Right lobe of liver (tissue), 4 donors: ENCODE measurements around the gene PLCB4.

Experiments used
- POLR2A ChIP-seq: fragments of 450-650 bp; IDR thresholded peaks from one replicate; pipeline ENCODE4 v1.6.1; 2017; ENCODE audit warnings: antibody characterized with exemption, mild to moderate bottlenecking
- TF ChIP-seq, protein P1 (sequence below), 4 donors: fragments of 200-600 bp in 3 of 4; fragments of 450-650 bp in 1 of 4; IDR thresholded peaks; one replicate each; pipeline versions ENCODE4 v1.5.1 to v1.8.0; 2016 to 2022; ENCODE audit warnings: antibody characterized with exemption in 4 of 4, mild to moderate bottlenecking in 2 of 4
- donor health status: DM: no; HTN: no; CAD: no.
- donor health status: DM: no; HTN: no; CAD: no.
- donor health status: DM: no; HTN: yes; CAD: no.

DNA sequence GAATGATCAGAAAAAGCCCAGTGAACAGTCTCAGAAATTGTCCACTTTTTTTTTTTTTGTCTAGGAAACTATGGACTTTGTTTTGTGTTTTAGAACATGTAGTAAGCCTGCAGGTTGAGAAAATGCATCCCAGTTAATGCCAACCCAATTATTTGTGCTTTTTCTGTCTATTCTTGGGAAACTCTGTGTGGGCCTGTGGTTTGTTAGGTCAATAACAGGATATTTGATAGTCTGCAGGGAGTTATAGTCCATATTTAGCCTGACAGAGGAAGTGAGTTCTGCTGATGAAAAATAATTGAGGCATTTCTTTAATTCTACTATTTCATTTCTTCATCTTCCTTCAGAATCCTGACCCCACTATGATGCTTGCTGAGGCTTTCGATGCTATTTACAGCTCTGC lies 291.5 kb downstream of the PLCB4 start:
- TF ChIP-seq, protein P1, sequence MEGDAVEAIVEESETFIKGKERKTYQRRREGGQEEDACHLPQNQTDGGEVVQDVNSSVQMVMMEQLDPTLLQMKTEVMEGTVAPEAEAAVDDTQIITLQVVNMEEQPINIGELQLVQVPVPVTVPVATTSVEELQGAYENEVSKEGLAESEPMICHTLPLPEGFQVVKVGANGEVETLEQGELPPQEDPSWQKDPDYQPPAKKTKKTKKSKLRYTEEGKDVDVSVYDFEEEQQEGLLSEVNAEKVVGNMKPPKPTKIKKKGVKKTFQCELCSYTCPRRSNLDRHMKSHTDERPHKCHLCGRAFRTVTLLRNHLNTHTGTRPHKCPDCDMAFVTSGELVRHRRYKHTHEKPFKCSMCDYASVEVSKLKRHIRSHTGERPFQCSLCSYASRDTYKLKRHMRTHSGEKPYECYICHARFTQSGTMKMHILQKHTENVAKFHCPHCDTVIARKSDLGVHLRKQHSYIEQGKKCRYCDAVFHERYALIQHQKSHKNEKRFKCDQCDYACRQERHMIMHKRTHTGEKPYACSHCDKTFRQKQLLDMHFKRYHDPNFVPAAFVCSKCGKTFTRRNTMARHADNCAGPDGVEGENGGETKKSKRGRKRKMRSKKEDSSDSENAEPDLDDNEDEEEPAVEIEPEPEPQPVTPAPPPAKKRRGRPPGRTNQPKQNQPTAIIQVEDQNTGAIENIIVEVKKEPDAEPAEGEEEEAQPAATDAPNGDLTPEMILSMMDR (IDR thresholded peaks at IDR 0.05): no peak
- no peak for TF ChIP-seq POLR2A
